Gastroesophageal sphincter (tissue), 4 donors: ENCODE data around the gene PDGFB. TPM values are rescaled to one million over a fixed set of nuclear protein-coding genes. Genes with fewer than 3 reads are reported as not detected.

Experiments
- ATAC-seq: fragments of 150-250 bp; one replicate; pipeline ENCODE4 v1.9.1; 2016; ENCODE audit warnings: mild to moderate bottlenecking, moderate library complexity
- H3K27ac ChIP-seq, 4 donors: fragments of 200-600 bp; sonication (generic) in 3 of 4; 1 replicate in 3 of 4; 2 replicates in 1 of 4; pipeline ENCODE4 v1.5.1; 2016 to 2019
- H3K27me3 ChIP-seq: fragments of 200-600 bp; sonication (generic); one replicate; pipeline ENCODE4 v1.5.1; 2019
- H3K36me3 ChIP-seq, 2 donors: fragments of 200-600 bp; sonication (generic); one replicate each; pipeline ENCODE4 v1.5.1; 2019; ENCODE audit warnings: control low read depth in 1 of 2
- H3K4me1 ChIP-seq, 3 donors: fragments of 200-600 bp; sonication (generic); 1 replicate in 2 of 3; 2 replicates in 1 of 3; pipeline ENCODE4 v1.5.1; 2016 to 2019; ENCODE audit warnings: control low read depth in 2 of 3
- H3K4me3 ChIP-seq, 2 donors: fragments of 200-600 bp; sonication (generic); one replicate each; pipeline ENCODE4 v1.5.1; 2019; ENCODE audit warnings: mild to moderate bottlenecking in 1 of 2, moderate library complexity in 1 of 2
- H3K9me3 ChIP-seq, 3 donors: fragments of 200-600 bp; sonication (generic); one replicate each; pipeline ENCODE4 v1.5.1; 2017 to 2019; ENCODE audit warnings: control low read depth in 2 of 3
- CTCF ChIP-seq, 4 experiments: fragments of 200-600 bp in 2 of 4; fragments of 450-650 bp in 2 of 4; sonication (generic) in 1 of 4; IDR thresholded peaks; one replicate each; pipeline ENCODE4 v1.5.1; 2017 to 2019; ENCODE audit warnings: antibody characterized with exemption in 4 of 4, mild to moderate bottlenecking in 2 of 4, moderate library complexity in 2 of 4
- EP300 ChIP-seq: sonication (generic); formaldehyde crosslinking; IDR thresholded peaks from one replicate; pipeline ENCODE4 v1.6.1; 2017; ENCODE audit warnings: antibody characterized with exemption, mild to moderate bottlenecking
- POLR2A ChIP-seq, 2 donors: fragments of 450-650 bp; IDR thresholded peaks; one replicate each; pipeline ENCODE4 v1.6.1; 2017; ENCODE audit warnings: antibody characterized with exemption in 2 of 2, mild to moderate bottlenecking in 2 of 2, moderate library complexity in 1 of 2
- POLR2AphosphoS5 ChIP-seq: sonication (generic); formaldehyde crosslinking; IDR thresholded peaks from one replicate; pipeline ENCODE4 v1.6.1; 2017; ENCODE audit warnings: antibody characterized with exemption
- WGBS, 2 donors: methylation state at CpG; one replicate each; pipeline ENCODE4 v1.1.5; 2018; ENCODE audit warnings: low coverage in 1 of 2; 5-methylcytosine and 5-hydroxymethylcytosine counted together
- total RNA-seq, 4 donors: library from RNA; depleted of rRNA; stranded (reverse); fragments of >200 nt; gene quantifications; one replicate each; pipeline ENCODE4 v1.1.0, GENCODE V29; 2016

PDGFB gene
- total RNA-seq, 4 donors from 2014 or later: 7.1 to 27.9 (median 15.1) TPM

DNA sequence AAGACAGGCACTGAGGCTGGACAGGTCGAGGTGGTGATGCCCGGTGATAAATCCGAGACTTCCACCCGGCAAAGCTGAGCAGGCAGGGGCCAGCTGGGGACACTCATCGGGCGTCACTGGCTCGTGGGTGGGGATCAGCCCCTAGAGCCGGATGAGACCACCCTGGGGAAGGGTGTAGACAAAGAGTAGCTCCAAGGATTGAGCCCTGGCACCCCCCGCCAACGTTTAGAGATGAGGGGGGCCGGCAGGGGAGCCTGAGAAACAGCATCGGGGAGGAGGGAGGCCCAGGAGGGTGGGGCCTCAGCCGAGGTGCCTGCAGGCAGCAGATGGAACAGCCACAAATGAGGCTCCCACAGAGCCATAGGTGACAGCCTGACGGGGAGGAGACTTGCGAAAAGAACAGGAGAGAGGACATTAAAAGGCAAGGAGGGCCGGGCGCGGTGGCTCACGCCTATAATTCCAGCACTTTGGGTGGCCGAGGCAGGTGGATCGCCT, 64.9 kb downstream of the PDGFB start:
- peaks cover 9% of the 10 kb centered on the region for H3K27me3 ChIP-seq
- no peak overlapping the region for H3K4me3 ChIP-seq
- 60 to 69% methylated on average over 2 to 13 of the region's 21 CpGs for WGBS, 2 donors
- H3K36me3 ChIP-seq: no peaks in the 10 kb centered on the region
- peak overlapping the region in 3 of 4 donors; percentile 38 to 78 (median 75) for H3K27ac ChIP-seq
- H3K4me1 ChIP-seq: peaks cover 3 to 52% (median 35%) of the 10 kb centered on the region in 3 donors
- ATAC-seq: no peak
- H3K9me3 ChIP-seq: peaks cover 0 to 10% (median 0%) of the 10 kb centered on the region in 3 donors
- TF ChIP-seq POLR2A (IDR thresholded peaks at IDR 0.05) (no peak), CTCF (IDR thresholded peaks at IDR 0.05) (no peak), POLR2AphosphoS5 (no peak), EP300 (no peak)

DNA sequence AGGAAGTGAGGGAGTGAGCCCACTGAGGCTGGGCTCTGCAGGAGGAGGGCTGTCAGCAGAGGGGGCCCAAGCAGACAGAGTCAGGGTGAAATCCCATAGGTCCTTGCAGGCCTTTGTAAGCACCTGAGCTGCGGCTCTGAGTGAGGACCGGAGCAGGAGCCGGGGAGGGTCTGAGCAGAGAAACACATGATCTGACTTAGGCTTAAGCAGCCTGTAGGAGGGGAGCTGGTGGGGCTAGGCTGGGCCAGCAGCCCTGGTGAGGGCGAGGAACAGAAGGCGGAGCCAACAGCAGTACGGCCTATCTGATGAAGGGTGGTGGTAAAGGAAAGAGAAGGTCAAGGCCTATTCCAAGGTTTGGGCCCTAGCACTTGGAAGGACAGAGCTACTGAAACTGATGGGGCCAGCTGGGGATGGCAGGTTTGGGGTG, 65.4 kb downstream of the PDGFB start:
- ATAC-seq: no peak
- H3K9me3 ChIP-seq: peaks cover 0 to 10% (median 0%) of the 10 kb centered on the region in 3 donors
- peaks cover 9% of the 10 kb centered on the region for H3K27me3 ChIP-seq
- no peaks in the 10 kb centered on the region for H3K36me3 ChIP-seq
- no peak overlapping the region for H3K4me3 ChIP-seq
- H3K4me1 ChIP-seq: peaks cover 3 to 52% (median 39%) of the 10 kb centered on the region in 3 donors
- WGBS, 2 donors: 70 to 81% methylated on average over 5 to 6 of the region's 6 CpGs
- peak overlapping the region in 3 of 4 donors; percentile 38 to 78 (median 75) for H3K27ac ChIP-seq
- TF ChIP-seq CTCF (IDR thresholded peaks at IDR 0.05): no peak
- TF ChIP-seq EP300: no peak

- ATAC-seq: no peak
- Histone ChIP-seq H3K4me3 (no peak overlapping the region), H3K9me3 (peaks cover 0 to 10% (median 0%) of the 10 kb centered on the region in 3 donors), H3K27me3 (peaks cover 9% of the 10 kb centered on the region), H3K27ac (peak overlapping the region in 3 of 4 donors; percentile 71 to 78 (median 75)), H3K4me1 (peaks cover 3 to 56% (median 49%) of the 10 kb centered on the region in 3 donors), H3K36me3 (no peaks in the 10 kb centered on the region)
- TF ChIP-seq POLR2A (IDR thresholded peaks at IDR 0.05) (no peak), POLR2AphosphoS5 (peak; percentile 36)
- WGBS, 2 donors: 83 to 87% methylated on average over 15 to 16 of the region's 19 CpGs
These were observed 66.3 kb downstream of the PDGFB start for GRCh38 chr22:39178206-39179111.

DNA sequence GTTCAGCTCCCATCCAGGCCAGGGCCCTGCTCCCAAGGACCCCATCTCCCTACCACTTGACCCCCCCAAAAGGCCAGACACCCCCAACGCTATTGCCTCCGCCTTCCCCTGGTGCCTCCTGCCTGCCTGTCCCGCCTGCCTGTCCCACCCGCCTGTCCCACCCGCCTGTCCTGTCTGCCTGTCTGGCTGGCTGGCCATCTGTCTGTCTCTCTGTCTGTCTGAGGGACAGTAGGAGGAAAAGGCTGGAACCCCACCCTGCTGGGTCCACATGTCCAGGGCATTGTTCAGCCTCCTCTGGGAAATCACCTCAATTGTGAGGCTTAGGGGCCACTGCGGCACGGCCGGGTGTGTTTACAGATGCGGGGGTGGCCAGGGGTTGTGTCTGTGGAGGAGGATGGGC, 67.0 kb downstream of the PDGFB start:
- Histone ChIP-seq H3K27me3 (peaks cover 8% of the 10 kb centered on the region), H3K36me3 (no peaks in the 10 kb centered on the region), H3K27ac (peak overlapping the region in 3 of 4 donors; percentile 71 to 78 (median 75)), H3K4me3 (no peak overlapping the region), H3K4me1 (peaks cover 3 to 63% (median 55%) of the 10 kb centered on the region in 3 donors), H3K9me3 (peaks cover 0 to 10% (median 0%) of the 10 kb centered on the region in 3 donors)
- ATAC-seq: no peak
- WGBS, 2 donors: 64 to 89% methylated on average over 5 to 8 of the region's 9 CpGs
- no peak for TF ChIP-seq POLR2AphosphoS5
- TF ChIP-seq EP300: no peak
- no peak for TF ChIP-seq POLR2A (IDR thresholded peaks at IDR 0.05)
- no peak for TF ChIP-seq CTCF (IDR thresholded peaks at IDR 0.05)

DNA sequence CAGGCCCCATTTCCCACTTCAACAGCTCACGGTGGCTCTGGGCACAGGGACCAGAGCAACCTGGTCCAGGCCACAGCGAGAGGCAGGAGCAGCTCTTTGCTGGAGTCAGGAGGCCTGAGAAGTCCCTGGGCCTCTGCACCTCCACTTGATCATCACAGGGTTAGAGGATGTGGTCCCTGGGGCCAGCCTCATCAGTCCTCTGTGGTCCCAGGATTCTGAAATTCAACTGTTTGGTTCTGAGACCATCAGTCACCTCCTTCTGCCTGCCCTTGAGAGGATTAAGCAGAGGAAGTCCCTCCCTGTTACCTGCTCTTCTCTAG, 67.4 kb downstream of the PDGFB start:
- no peaks in the 10 kb centered on the region for H3K36me3 ChIP-seq
- ATAC-seq: no peak
- H3K27ac ChIP-seq: peak overlapping the region in 3 of 4 donors; percentile 71 to 78 (median 75)
- H3K27me3 ChIP-seq: peaks cover 4% of the 10 kb centered on the region
- H3K4me1 ChIP-seq: peaks cover 3 to 67% (median 55%) of the 10 kb centered on the region in 3 donors
- H3K4me3 ChIP-seq: no peak overlapping the region
- H3K9me3 ChIP-seq: peaks cover 0 to 10% (median 0%) of the 10 kb centered on the region in 3 donors
- WGBS, 2 donors: no CpG with 5 or more reads among the region's 2 CpGs
- TF ChIP-seq POLR2AphosphoS5: no peak
- no peak for TF ChIP-seq POLR2A (IDR thresholded peaks at IDR 0.05)
- TF ChIP-seq EP300: no peak
- TF ChIP-seq CTCF (IDR thresholded peaks at IDR 0.05): no peak
